Measurements from ENCODE around the gene OGFR. TPM values are rescaled to one million over a fixed set of nuclear protein-coding genes. Genes with fewer than 3 reads are reported as not detected.

Gene OGFR, protein sequence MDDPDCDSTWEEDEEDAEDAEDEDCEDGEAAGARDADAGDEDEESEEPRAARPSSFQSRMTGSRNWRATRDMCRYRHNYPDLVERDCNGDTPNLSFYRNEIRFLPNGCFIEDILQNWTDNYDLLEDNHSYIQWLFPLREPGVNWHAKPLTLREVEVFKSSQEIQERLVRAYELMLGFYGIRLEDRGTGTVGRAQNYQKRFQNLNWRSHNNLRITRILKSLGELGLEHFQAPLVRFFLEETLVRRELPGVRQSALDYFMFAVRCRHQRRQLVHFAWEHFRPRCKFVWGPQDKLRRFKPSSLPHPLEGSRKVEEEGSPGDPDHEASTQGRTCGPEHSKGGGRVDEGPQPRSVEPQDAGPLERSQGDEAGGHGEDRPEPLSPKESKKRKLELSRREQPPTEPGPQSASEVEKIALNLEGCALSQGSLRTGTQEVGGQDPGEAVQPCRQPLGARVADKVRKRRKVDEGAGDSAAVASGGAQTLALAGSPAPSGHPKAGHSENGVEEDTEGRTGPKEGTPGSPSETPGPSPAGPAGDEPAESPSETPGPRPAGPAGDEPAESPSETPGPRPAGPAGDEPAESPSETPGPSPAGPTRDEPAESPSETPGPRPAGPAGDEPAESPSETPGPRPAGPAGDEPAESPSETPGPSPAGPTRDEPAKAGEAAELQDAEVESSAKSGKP
- 19.2 and 23.0 TPM in 2 replicates for total RNA-seq

DNA sequence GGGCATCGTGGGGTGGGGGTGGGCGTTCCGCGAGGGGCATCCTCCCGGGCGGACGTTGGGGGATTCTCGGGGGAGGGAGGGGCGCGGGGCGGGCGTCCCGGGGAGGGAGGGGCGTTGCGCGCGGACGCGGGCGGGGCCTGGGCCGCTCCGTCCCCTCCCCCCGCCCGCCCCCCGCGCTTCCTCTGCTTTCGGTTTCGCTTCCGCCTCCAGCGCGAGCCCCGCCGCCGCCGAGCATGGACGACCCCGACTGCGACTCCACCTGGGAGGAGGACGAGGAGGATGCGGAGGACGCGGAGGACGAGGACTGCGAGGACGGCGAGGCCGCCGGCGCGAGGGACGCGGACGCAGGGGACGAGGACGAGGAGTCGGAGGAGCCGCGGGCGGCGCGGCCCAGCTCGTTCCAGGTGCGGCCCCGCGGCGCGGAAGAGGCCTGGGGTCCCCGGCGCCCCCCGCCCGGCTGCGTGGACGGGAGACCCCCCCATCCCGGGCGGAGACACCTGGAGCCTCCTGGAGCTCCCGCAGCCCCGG lies at the start of gene OGFR:
Gene OGFR (plus strand): TSS at position 209 of the 528 bp plus-strand sequence. CDS start 25 bp downstream, at position 234.
- DNase-seq (ENCODE audit: low read depth in 2 of 2) = peak; percentile 67 to 76

- no peak for DNase-seq (ENCODE audit: low read depth in 2 of 2)
Observed at GRCh38 chr20:62754991-62755356, 49.7 kb upstream of the OGFR start.

DNA sequence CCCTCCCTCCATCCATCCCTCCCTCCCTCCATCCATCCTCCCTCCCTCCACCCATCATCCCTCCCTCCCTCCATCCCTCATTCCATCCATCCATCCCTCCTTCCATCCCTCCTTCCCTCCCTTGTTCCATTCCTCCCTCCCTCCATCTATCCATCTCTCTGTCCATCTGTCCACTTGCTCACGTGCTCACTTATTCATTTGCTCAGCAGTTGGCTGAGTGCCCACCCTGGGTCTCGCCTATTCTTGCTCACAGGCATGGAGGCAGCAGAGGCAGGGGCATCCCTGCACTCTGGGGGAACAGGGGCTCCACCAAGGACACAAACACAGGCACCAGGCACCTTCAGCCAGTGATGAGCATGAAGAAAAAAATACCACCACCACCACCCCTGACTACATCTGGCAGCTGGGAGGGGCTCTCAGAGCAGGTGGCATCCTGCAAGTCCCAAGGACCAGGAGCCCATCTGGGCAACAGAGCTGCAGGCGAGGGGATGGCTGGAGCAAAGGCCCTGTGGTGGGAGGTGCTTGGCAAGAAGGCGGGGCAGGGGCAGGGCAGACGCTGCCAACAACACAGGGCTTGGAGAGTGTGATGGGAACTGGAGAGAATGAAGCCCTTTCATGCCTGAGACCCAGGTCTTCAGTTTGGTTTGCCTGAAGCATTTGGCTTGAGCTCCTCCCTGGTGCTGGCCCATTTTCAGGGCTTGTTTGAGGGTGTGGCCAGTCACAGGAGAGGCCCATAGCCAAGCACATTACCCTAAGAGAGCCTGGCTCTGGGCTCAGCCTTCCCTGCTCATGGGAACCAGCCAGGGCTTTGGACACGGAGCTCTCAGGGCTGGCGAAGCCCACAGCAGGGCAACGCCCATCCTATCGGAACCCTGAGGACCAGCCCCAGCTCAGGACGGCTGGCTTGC lies 48.6 kb upstream of the OGFR start:
- DNase-seq (ENCODE audit: low read depth in 2 of 2) = no peak

- DNase-seq (ENCODE audit: low read depth in 2 of 2) = no peak
Observed at GRCh38 chr20:62758226-62758912, 46.3 kb upstream of the OGFR start.

DNA sequence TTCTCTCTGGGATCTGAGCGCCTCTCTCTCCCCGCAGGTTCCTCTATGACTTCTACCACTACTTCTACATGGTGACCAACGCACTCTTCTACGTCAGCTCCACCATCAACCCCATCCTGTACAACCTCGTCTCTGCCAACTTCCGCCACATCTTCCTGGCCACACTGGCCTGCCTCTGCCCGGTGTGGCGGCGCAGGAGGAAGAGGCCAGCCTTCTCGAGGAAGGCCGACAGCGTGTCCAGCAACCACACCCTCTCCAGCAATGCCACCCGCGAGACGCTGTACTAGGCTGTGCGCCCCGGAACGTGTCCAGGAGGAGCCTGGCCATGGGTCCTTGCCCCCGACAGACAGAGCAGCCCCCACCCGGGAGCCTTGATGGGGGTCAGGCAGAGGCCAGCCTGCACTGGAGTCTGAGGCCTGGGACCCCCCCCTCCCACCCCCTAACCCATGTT lies 44.6 kb upstream of the OGFR start:
- no peak for DNase-seq (ENCODE audit: low read depth in 2 of 2)

GRCh38 chr20:62760471-62760855 lies 44.2 kb upstream of the OGFR start:
- no peak for DNase-seq (ENCODE audit: low read depth in 2 of 2)

- DNase-seq (ENCODE audit: low read depth in 2 of 2) = no peak
Observed at GRCh38 chr20:62760856-62761758, 43.5 kb upstream of the OGFR start.

DNA sequence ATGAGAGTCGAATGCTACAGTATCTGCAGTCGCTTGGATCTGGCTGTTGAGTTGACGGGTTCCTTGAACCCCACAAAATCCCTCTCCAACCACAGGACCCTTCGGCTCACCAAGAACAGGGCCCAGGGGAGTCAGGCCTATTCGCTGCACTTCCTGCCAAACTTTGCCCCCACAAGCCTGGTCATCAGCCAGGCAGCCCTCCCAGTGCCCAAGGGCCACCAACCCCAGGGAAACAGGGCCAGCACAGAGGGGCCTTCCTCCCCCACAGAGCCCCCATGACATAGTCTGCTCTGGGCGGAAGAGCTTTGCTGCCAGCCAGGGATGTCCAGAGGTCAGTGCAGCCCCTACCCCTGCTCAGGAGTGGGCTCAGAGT lies 42.9 kb upstream of the OGFR start:
- DNase-seq (ENCODE audit: low read depth in 2 of 2) = no peak

GRCh38 chr20:62762376-62762775 lies 42.3 kb upstream of the OGFR start:
- DNase-seq (ENCODE audit: low read depth in 2 of 2) = no peak

- DNase-seq (ENCODE audit: low read depth in 2 of 2) = no peak
Observed at GRCh38 chr20:62762801-62763368, 41.8 kb upstream of the OGFR start.

- no peak for DNase-seq (ENCODE audit: low read depth in 2 of 2)
Observed at GRCh38 chr20:62763404-62763803, 41.2 kb upstream of the OGFR start.

DNA sequence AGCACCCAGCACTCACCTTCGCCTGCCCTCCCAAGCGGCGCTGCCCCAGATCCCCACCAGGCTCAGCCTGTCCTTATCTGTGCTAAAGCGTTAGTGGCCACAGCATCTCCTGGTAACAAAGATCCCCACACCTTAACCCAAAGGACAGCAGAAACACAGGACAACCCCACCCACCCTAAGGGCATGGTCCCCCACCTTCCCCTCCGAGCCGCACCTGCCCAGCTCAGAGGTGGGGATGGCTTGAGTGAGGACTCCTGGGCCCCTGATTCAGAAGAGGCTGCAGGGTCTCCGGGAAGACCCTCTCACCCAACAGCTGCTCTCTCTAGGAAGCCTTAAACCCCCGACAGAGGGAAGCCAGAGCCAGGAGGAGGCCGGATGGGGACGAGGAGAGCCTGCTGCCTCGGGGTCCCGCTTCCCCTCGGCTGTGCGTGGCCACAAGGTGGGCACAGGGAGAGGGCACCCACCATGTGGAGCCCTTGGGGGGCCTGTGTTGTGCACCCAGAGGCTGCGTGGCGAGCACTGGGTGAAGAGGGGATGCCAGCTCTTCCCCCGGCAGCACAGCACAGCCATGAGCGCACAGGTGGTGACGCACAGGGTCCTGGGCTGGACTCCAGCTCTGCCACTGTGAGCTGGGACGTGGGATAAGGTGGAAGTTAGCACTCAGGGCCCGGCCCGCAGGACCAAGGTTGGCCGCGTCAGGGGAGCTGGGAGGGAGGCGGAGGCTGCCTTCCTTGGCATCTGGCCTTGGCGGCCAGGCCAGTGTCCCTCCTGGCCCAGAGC lies 40.3 kb upstream of the OGFR start:
- DNase-seq (ENCODE audit: low read depth in 2 of 2) = no peak

DNA sequence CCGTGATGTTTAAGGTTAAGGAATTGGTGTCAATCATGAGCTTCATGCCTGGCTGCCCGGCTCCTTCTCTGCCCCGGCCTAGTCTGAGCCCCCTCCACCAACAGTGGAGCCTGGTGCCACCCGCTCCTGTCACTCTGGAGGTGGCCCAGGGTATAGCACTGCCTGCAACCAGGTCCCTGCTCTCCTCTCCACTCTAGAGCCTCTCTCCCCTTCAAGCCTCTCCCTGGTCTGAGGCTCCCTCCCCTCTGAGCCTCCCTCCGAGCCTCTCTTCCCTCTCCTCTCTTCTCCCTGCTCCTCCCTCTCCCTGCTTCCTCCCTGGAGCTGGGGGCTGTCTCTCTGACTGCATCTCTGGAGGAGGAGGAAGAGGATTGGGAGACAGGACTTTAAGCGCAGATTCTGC lies 39.6 kb upstream of the OGFR start:
- DNase-seq (ENCODE audit: low read depth in 2 of 2) = no peak

DNA sequence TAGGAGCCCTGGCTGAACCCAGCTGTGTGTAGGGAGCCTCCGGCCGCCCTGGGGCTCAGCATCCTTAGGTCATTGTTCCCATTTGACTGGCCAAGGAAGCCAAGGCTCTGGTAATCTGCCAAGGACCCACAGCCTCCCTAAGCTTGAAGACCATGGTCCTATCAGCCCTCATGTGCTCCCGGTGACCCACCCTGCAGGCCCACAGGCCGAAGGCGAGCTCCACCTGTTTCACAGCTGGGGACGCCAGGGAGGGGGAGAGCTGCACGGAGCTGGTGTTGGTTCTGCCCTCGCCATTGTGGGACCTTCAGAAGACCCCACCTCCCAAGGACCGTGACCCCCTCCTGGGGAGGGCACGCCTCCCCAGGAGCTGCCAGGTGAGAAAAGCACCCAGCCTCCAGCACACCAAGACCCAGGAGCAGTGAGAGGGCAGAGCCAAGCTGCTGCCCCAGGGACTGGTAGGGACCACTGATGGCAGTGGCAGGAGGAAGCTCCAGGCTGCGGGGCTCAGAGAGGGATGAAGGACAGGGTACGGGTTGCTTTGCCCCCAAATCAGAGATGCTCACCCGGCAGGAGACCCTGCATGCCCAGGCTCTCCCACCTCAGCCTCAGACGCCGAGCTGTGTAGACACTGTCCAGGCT lies 39.1 kb upstream of the OGFR start:
- no peak for DNase-seq (ENCODE audit: low read depth in 2 of 2)

DNA sequence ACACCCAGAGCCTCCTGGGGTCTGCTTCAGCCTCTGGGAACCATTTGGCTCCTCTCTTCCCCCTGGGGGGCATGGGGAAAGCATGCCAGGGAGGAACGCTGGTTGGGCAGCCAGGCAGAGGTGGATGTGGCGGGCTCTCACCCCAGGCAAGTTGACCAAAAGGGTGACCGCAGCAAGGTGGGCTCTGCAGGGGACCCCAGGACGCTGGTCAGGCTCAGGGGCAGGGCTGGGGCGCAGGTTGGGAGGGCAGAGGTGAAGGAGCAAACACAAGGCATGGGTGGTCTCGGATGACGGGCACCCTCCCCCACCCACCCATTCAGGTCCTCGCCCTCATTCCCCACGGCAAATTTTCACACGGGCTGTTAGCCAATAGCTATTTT lies 38.6 kb upstream of the OGFR start:
- DNase-seq (ENCODE audit: low read depth in 2 of 2) = no peak

DNA sequence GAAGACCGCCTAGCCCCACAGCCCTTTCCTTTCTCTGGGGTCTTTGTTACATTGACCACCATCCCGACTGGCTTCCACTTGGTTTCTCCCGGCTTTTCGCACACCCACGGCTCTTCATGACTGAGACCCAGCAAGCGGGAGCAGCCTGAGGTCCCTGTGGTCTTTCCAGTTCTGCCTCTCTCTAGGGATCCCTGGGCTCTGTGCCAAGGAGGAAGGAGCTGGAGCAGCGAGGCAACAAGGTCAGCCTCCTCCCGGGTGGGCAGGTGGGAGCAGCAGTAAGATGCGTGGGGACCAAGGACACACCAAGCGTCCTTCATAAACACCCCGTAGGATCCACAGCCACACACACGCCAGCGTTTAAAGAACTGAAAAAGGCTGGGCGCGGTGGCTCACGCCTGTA lies 37.9 kb upstream of the OGFR start:
- no peak for DNase-seq (ENCODE audit: low read depth in 2 of 2)

- no peak for DNase-seq (ENCODE audit: low read depth in 2 of 2)
Observed at GRCh38 chr20:62768234-62768546, 36.4 kb upstream of the OGFR start.

DNA sequence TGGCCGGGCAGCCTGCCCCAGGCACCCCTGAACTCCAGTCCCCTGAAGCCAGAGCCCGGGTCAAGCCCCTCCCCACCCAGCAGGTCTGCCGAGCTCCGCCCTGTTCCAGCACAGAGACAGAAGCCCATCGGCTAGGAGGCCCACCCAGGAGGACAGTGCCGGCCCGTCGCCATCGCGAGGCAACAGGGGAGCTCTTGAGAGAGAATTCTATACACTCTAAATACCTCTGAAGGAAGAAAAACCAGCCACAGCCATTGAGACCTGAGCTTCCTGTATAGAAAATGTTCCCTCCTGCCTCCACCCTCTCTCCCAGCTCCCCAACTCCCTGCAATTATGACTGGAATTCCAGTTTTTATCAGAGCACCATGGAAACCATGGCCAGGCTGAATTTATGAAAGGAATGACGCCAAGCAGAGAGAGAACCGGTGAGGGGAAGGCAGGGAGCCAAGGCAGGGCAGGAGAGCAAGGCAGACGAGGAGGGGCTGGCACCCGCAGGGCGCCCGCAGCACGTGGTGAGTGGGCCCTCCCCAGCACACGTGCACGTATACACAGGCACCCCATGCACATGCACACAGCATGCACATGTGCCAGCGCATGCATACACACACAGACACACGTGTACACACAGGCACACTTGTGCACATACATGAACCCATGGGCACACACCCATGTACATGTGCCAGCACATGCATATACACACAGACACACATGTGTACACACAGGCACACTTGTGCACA lies 35.9 kb upstream of the OGFR start:
- peak in 1 of 2 donors; percentile 38 for DNase-seq (ENCODE audit: low read depth in 2 of 2)
